HepG2 (cell line): Measurements from ENCODE around the gene CELSR2. TPM values are rescaled to one million over a fixed set of nuclear protein-coding genes. Genes with fewer than 3 reads are reported as not detected.
A peak's percentile ranks its signal among the peaks of the same experiment; 100 is the strongest.

ENCODE experiments used
- ATAC-seq: fragments of 200-7000 bp; cut with Tn5 transposase; 3 replicates; pipeline ENCODE4 v1.9.1; 2020; ENCODE audit warnings: mild to moderate bottlenecking, moderate library complexity
- BruUV-seq: library from RNA; stranded (reverse); fragments of 400-500 nt; replicated peaks from 2 replicates; lab custom pipeline; 2021; lab: Mats Ljungman, UMichigan
- CTCF ChIA-PET: fragments of 300-600 bp; formaldehyde crosslinking; extraction: SDS; loops from one replicate; lab custom pipeline; 2021; ENCODE audit warnings: low total read pairs, inconsistent platforms, low intra/inter-chr PET ratio; lab: Yijun Ruan, JAX
- POLR2A ChIA-PET: fragments of 350-600 bp; sonication (Branson Sonifier 250); formaldehyde crosslinking; loops from one replicate; lab custom pipeline; 2020; ENCODE audit warnings: antibody characterized with exemption, inconsistent platforms; lab: Yijun Ruan, JAX
- DNase-seq: peaks from one replicate; pipeline ENCODE4 v3.0.0-alpha.2; 2015; ENCODE audit warnings: low spot score
- FAIRE-seq: peaks from 3 replicates; lab custom pipeline; 2011; peaks lifted over from hg19 to GRCh38; lab: Jason Lieb, UNC
- H2AFZ ChIP-seq: one replicate; pipeline ENCODE4 v1.6.1; 2011; ENCODE audit warnings: low read length, inconsistent platforms
- H3K27ac ChIP-seq: fragments of 300-600 bp; 3 replicates; pipeline ENCODE4 v1.8.0; 2011; ENCODE audit warnings: mixed run types, mild to moderate bottlenecking, mixed read lengths, low read length, inconsistent platforms; ENCODE audit not compliant: insufficient read depth; ENCODE audit errors: extremely low read length
- H3K27me3 ChIP-seq, 2 experiments: fragments of 200-600 bp in 1 of 2; 2 replicates in 1 of 2; 3 replicates in 1 of 2; pipeline versions ENCODE4 v1.6.0 to v1.8.0; 2011; ENCODE audit warnings: low read length in 2 of 2, mild to moderate bottlenecking in 2 of 2, moderate library complexity in 2 of 2, inconsistent platforms in 1 of 2; ENCODE audit not compliant: insufficient read depth in 2 of 2, control insufficient read depth in 1 of 2
- H3K36me3 ChIP-seq, 2 experiments: fragments of 200-600 bp in 1 of 2; replicated peaks in 1 of 2; 2 replicates in 1 of 2; 3 replicates in 1 of 2; pipeline versions ENCODE4 v1.5.1 to v1.8.0; 2011; ENCODE audit warnings: low read length in 2 of 2, inconsistent platforms in 1 of 2; ENCODE audit not compliant: insufficient read depth in 2 of 2, control insufficient read depth in 1 of 2
- H3K4me1 ChIP-seq: 2 replicates; pipeline ENCODE4 v1.5.1; 2012; ENCODE audit warnings: low read length, inconsistent platforms; ENCODE audit not compliant: insufficient read depth
- H3K4me2 ChIP-seq: 2 replicates; pipeline ENCODE4 v1.6.0; 2011; ENCODE audit warnings: low read depth, low read length, inconsistent platforms
- H3K4me3 ChIP-seq, 3 experiments: fragments of 200-600 bp in 1 of 3; sonication (generic), shearing (Covaris generic) in 1 of 3; replicated peaks in 1 of 3; 2 replicates each; pipeline ENCODE4 v1.5.1; 2011 to 2016; ENCODE audit warnings: low read length in 3 of 3, inconsistent platforms in 2 of 3, low read depth in 2 of 3, mild to moderate bottlenecking in 2 of 3, control low read depth in 1 of 3, mixed read lengths in 1 of 3; ENCODE audit not compliant: insufficient read depth in 1 of 3
- H3K79me2 ChIP-seq: one replicate; pipeline ENCODE4 v1.6.1; 2011; ENCODE audit warnings: low read length, inconsistent platforms; ENCODE audit not compliant: insufficient read depth
- H3K9ac ChIP-seq: 2 replicates; pipeline ENCODE4 v1.6.0; 2011; ENCODE audit warnings: mild to moderate bottlenecking, low read depth, low read length, inconsistent platforms; ENCODE audit not compliant: insufficient read depth
- H3K9me3 ChIP-seq: 2 replicates; pipeline ENCODE4 v1.5.1; 2012; ENCODE audit warnings: mild to moderate bottlenecking, low read length
- H4K20me1 ChIP-seq: 2 replicates; pipeline ENCODE4 v1.6.0; 2011; ENCODE audit warnings: inconsistent platforms, mild to moderate bottlenecking, low read length, moderate library complexity; ENCODE audit not compliant: insufficient read depth
- AGO2 ChIP-seq: fragments of 200-400 bp; formaldehyde crosslinking; optimal IDR thresholded peaks from 2 replicates; pipeline ENCODE3; 2017; ENCODE audit warnings: mild to moderate bottlenecking, low read depth, low read length, moderate library complexity
- BHLHE40 ChIP-seq: IDR thresholded peaks from 2 replicates; pipeline ENCODE4 v1.6.1; 2011; ENCODE audit warnings: low read length, improper control_type of control experiment
- CEBPG ChIP-seq: IDR thresholded peaks from 2 replicates; pipeline ENCODE4 v1.6.1; 2016
- CHD4 ChIP-seq: fragments of 200-600 bp; sonication (generic); IDR thresholded peaks from 2 replicates; pipeline ENCODE4 v1.7.0; 2017; ENCODE audit warnings: mild to moderate bottlenecking, low read length, borderline replicate concordance
- ESRRA ChIP-seq: sonication (generic); formaldehyde crosslinking; IDR thresholded peaks from 2 replicates; pipeline ENCODE4 v1.5.1; 2020; ENCODE audit warnings: mild to moderate bottlenecking, low read depth, missing genetic modification reagents
- HDAC2 ChIP-seq: sonication (generic); formaldehyde crosslinking; IDR thresholded peaks from 2 replicates; pipeline ENCODE4 v1.4.0; 2020; ENCODE audit warnings: missing genetic modification reagents
- KDM1A ChIP-seq: IDR thresholded peaks from 2 replicates; pipeline ENCODE4 v1.6.1; 2016; ENCODE audit warnings: missing compliant biosample characterization
- NKX3-1 ChIP-seq: sonication (generic); formaldehyde crosslinking; IDR thresholded peaks from 2 replicates; pipeline ENCODE4 v1.5.0; 2020; ENCODE audit warnings: missing genetic modification reagents
- RNF2 ChIP-seq: fragments of 450-650 bp; conservative IDR thresholded peaks from 2 replicates; pipeline ENCODE4 v1.6.1; 2016; ENCODE audit warnings: low read depth
- TRAFD1 ChIP-seq: sonication (generic); formaldehyde crosslinking; IDR thresholded peaks from 2 replicates; pipeline ENCODE4 v1.5.1; 2020; ENCODE audit warnings: missing genetic modification reagents, mild to moderate bottlenecking, borderline replicate concordance
- ZNF383 ChIP-seq: sonication (generic); formaldehyde crosslinking; IDR thresholded peaks from 2 replicates; pipeline ENCODE4 v1.4.0; 2020; ENCODE audit warnings: missing genetic modification reagents, mild to moderate bottlenecking, borderline replicate concordance
- ZNF460 ChIP-seq: sonication (generic); formaldehyde crosslinking; IDR thresholded peaks from 2 replicates; pipeline ENCODE4 v1.5.1; 2020; ENCODE audit warnings: missing genetic modification reagents, mild to moderate bottlenecking, borderline replicate concordance
- ZNF576 ChIP-seq: sonication (generic); formaldehyde crosslinking; IDR thresholded peaks from 2 replicates; pipeline ENCODE4 v1.4.0; 2020; ENCODE audit warnings: mild to moderate bottlenecking, missing genetic modification reagents
- WGBS: methylation state at CpG from one replicate; pipeline ENCODE4 v1.1.6; 2017; ENCODE audit warnings: low lambda C conversion rate; 5-methylcytosine and 5-hydroxymethylcytosine counted together
- in situ Hi-C: cut with HindIII; loops from 2 replicates; pipeline ENCODE4 v1.10.0; 2017; ENCODE audit warnings: low pct_unique_long_range_greater_than_20kb; ENCODE audit not compliant: extremely low pct_ligation_motif_present
- intact Hi-C: fragments of 100-400 bp; cut with micrococcal nuclease; formaldehyde crosslinking; loops from one replicate; pipeline ENCODE4 v1.10.0; 2022; ENCODE audit not compliant: unreplicated experiment
- polyA plus RNA-seq, 8 experiments: library from polyadenylated mRNA; depleted of rRNA in 3 of 8; stranded (reverse) in 7 of 8; unstranded in 1 of 8; fragments of >200 nt; fragmentation: Illumina TruSeq in 4 of 8; extraction: Trizol in 4 of 8; gene quantifications; 2 replicates each; pipeline versions ENCODE4 v1.2.1 to v1.2.3, GENCODE V29; 2011 to 2016; ENCODE audit warnings: low read depth in 4 of 8, missing spikeins in 1 of 8, mixed read lengths in 1 of 8; ENCODE audit not compliant: insufficient read depth in 1 of 8
- total RNA-seq, 5 experiments: library from RNA; depleted of rRNA; stranded (reverse); fragments of >200 nt; fragmentation: Illumina TruSeq; extraction: Trizol; gene quantifications; 2 replicates each; pipeline ENCODE4 v1.2.3, GENCODE V29; 2016; ENCODE audit warnings: low read depth in 1 of 5
- TF ChIP-seq, protein P1 (sequence below): sonication (generic); formaldehyde crosslinking; IDR thresholded peaks from 2 replicates; pipeline ENCODE4 v1.5.1; 2020; ENCODE audit warnings: mild to moderate bottlenecking, missing genetic modification reagents, moderate library complexity
- TF ChIP-seq, protein P2 (sequence below): sonication (generic); formaldehyde crosslinking; IDR thresholded peaks from 2 replicates; pipeline ENCODE4 v1.4.0; 2020; ENCODE audit warnings: mild to moderate bottlenecking, missing genetic modification reagents
- TF ChIP-seq, protein P3 (sequence below): IDR thresholded peaks from 2 replicates; pipeline ENCODE4 v1.6.1; 2012; ENCODE audit warnings: low read length, improper control_type of control experiment

CELSR2 gene
- total and polyA plus RNA-seq, 2 of the 13 experiments (the other 11 are each of a cell fraction or from before 2014, with no cell fraction given), result 4.0 to 6.6 TPM

DNA sequence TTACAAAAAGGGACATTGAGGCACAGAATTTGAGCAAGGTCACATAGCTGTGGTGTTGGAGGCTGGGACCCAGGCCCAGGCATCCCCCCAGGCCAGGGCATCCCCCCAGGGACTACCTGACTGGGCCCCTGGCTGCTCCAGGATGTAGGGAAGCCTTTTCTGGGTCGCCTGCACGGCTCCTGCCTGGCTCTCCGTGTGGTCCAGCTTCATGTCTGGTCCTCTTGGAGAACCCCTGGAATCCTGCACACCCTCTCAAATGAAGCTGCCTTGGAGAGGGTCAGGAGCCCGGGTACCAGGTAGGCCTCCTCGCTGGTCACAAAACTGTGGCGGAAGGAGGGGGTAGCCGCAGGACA, 919 bp upstream of the CELSR2 start:
- no peak for DNase-seq
- H2AFZ ChIP-seq, result no peak overlapping the region
- CTCF ChIA-PET, result interaction anchor here (1.8 kb wide), 1 partner anchor 16 kb away, joined by 5 read pairs; no protein-coding TSS in a partner anchor
- no peak for TF ChIP-seq AGO2
- TF ChIP-seq TRAFD1 (CRISPR knock-in tag), result no peak
- TF ChIP-seq, protein P1, sequence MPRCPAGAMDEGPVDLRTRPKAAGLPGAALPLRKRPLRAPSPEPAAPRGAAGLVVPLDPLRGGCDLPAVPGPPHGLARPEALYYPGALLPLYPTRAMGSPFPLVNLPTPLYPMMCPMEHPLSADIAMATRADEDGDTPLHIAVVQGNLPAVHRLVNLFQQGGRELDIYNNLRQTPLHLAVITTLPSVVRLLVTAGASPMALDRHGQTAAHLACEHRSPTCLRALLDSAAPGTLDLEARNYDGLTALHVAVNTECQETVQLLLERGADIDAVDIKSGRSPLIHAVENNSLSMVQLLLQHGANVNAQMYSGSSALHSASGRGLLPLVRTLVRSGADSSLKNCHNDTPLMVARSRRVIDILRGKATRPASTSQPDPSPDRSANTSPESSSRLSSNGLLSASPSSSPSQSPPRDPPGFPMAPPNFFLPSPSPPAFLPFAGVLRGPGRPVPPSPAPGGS (CRISPR knock-in tag), result no peak
- TF ChIP-seq, protein P2, sequence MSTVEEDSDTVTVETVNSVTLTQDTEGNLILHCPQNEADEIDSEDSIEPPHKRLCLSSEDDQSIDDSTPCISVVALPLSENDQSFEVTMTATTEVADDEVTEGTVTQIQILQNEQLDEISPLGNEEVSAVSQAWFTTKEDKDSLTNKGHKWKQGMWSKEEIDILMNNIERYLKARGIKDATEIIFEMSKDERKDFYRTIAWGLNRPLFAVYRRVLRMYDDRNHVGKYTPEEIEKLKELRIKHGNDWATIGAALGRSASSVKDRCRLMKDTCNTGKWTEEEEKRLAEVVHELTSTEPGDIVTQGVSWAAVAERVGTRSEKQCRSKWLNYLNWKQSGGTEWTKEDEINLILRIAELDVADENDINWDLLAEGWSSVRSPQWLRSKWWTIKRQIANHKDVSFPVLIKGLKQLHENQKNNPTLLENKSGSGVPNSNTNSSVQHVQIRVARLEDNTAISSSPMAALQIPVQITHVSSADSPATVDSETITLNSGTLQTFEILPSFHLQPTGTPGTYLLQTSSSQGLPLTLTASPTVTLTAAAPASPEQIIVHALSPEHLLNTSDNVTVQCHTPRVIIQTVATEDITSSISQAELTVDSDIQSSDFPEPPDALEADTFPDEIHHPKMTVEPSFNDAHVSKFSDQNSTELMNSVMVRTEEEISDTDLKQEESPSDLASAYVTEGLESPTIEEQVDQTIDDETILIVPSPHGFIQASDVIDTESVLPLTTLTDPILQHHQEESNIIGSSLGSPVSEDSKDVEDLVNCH (CRISPR knock-in tag), result no peak
- no peak for TF ChIP-seq NKX3-1 (CRISPR knock-in tag)
- no peak for TF ChIP-seq ZNF576 (CRISPR knock-in tag)
- TF ChIP-seq ZNF383 (CRISPR knock-in tag), result no peak
- no peak for TF ChIP-seq CHD4
- TF ChIP-seq RNF2, result no peak
- TF ChIP-seq KDM1A, result no peak
- TF ChIP-seq ZNF460 (CRISPR knock-in tag), result no peak
- no peak for TF ChIP-seq CEBPG
- TF ChIP-seq, protein P3, sequence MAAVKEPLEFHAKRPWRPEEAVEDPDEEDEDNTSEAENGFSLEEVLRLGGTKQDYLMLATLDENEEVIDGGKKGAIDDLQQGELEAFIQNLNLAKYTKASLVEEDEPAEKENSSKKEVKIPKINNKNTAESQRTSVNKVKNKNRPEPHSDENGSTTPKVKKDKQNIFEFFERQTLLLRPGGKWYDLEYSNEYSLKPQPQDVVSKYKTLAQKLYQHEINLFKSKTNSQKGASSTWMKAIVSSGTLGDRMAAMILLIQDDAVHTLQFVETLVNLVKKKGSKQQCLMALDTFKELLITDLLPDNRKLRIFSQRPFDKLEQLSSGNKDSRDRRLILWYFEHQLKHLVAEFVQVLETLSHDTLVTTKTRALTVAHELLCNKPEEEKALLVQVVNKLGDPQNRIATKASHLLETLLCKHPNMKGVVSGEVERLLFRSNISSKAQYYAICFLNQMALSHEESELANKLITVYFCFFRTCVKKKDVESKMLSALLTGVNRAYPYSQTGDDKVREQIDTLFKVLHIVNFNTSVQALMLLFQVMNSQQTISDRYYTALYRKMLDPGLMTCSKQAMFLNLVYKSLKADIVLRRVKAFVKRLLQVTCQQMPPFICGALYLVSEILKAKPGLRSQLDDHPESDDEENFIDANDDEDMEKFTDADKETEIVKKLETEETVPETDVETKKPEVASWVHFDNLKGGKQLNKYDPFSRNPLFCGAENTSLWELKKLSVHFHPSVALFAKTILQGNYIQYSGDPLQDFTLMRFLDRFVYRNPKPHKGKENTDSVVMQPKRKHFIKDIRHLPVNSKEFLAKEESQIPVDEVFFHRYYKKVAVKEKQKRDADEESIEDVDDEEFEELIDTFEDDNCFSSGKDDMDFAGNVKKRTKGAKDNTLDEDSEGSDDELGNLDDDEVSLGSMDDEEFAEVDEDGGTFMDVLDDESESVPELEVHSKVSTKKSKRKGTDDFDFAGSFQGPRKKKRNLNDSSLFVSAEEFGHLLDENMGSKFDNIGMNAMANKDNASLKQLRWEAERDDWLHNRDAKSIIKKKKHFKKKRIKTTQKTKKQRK, result no peak
- no peak for TF ChIP-seq HDAC2
- no peak for TF ChIP-seq BHLHE40
- no peak for TF ChIP-seq ESRRA (CRISPR knock-in tag)

More for the DNA sequence above, 919 bp upstream of the CELSR2 start:
- Histone ChIP-seq H3K4me2 (peak overlapping the region; percentile 75), H3K9me3 (no peaks in the 10 kb centered on the region), H3K27ac (no peak overlapping the region), H3K27me3 (peaks cover 4 to 28% of the 10 kb centered on the region in 2 experiments; a peak in 4 of 5 replicates), H3K9ac (no peak overlapping the region), H3K4me1 (peaks cover 28% of the 10 kb centered on the region), H3K79me2 (no peaks in the 10 kb centered on the region), H3K36me3 (no peaks in the 10 kb centered on the region; a peak in 1 of 5 replicates), H3K4me3 (peak overlapping the region in 1 of 3 experiments; percentile 55; a peak in 1 of 6 replicates), H4K20me1 (no peaks in the 10 kb centered on the region)
- FAIRE-seq, result no peak
- BruUV-seq, result no TSS peak
- 51% methylated on average over 7 of the region's 7 CpGs for WGBS
- peak; percentile 5; the same call in 2 of the 3 replicates for ATAC-seq
- in situ Hi-C loops, result no loop called here
- POLR2A ChIA-PET, result interaction anchor here (1.0 kb wide), 2 partner anchors 8 to 9 kb away, joined by 3 read pairs; no protein-coding TSS in a partner anchor
- intact Hi-C loops, result no loop called here
